A673 (cell line): ENCODE data around the gene NETO1.

Experiments
- EZH2 ChIP-seq: fragments of 200-600 bp; sonication (generic); IDR thresholded peaks from 2 replicates; pipeline ENCODE4 v1.6.1; 2017; ENCODE audit warnings: borderline replicate concordance, low read depth, mild to moderate bottlenecking, mixed read lengths, antibody characterized with exemption, low read length; ENCODE audit not compliant: poor library complexity, severe bottlenecking
- TF ChIP-seq, protein P1 (sequence below): fragments of 300-800, 200-600 bp; sonication (generic); conservative IDR thresholded peaks from 2 replicates; pipeline ENCODE4 v1.5.1; 2017; ENCODE audit warnings: low read depth, mild to moderate bottlenecking, antibody characterized with exemption, low read length, moderate library complexity, mixed read lengths

DNA sequence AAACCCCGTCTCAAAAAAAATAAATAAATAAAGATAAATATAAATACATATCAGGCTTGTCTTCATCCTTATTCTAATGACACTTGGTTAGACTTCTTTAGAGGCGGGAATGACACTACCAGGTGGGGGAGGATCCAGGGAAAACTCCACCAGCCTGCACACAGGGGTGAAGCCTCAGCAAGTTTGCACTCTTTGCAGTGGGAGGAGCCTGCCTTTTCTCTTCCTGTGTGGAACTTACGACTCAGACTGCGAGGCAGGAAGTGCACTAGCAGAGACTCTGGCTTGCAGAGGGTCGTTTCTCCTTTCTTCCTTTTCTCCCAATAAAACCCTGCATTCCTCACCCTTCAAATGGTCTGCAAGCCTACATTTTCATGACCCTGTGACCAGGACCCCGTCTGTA lies 170.1 kb downstream of the NETO1 start:
- TF ChIP-seq, protein P1, sequence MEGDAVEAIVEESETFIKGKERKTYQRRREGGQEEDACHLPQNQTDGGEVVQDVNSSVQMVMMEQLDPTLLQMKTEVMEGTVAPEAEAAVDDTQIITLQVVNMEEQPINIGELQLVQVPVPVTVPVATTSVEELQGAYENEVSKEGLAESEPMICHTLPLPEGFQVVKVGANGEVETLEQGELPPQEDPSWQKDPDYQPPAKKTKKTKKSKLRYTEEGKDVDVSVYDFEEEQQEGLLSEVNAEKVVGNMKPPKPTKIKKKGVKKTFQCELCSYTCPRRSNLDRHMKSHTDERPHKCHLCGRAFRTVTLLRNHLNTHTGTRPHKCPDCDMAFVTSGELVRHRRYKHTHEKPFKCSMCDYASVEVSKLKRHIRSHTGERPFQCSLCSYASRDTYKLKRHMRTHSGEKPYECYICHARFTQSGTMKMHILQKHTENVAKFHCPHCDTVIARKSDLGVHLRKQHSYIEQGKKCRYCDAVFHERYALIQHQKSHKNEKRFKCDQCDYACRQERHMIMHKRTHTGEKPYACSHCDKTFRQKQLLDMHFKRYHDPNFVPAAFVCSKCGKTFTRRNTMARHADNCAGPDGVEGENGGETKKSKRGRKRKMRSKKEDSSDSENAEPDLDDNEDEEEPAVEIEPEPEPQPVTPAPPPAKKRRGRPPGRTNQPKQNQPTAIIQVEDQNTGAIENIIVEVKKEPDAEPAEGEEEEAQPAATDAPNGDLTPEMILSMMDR: no peak
- no peak for TF ChIP-seq EZH2
